ENCODE data around the gene SMAD3. TPM values are rescaled to one million over a fixed set of nuclear protein-coding genes. Genes with fewer than 3 reads are reported as not detected.

Gene SMAD3
- total RNA-seq, 4 donors from 2014 or later, result 25.9 to 69.4 (median 35.2) TPM

DNA sequence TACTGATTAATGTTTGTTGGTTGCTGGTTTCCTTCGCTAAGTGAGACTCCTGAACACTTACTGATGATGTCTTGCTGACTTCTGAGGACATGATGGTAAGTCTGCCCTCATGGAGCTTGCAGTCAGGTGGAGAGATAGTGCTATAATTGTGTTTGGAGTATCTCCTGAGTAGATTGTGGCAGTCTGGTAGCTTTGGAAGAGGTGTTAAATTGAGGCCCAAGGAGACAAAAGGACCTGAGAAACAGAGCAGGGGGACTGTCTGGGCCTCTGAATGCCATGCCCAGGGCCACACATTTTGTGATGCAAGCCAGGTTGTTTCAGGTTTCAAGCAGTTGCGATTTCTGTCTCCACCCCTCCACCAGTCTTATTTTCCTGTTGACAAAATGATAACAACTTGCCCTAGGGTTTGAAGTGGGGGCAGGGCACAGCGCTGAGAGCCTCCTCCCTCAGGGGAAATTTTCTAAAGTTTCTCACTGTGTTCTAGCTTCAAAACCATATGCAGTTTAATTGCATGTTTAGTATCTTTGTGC lies 16.7 kb downstream of the SMAD3 start:
- intact Hi-C loops (cut with DNase I; ENCODE audit: low total_unique reads), result no loop called here
- TF ChIP-seq POLR2A (IDR thresholded peaks at IDR 0.05), result no peak
- TF ChIP-seq, protein P1, sequence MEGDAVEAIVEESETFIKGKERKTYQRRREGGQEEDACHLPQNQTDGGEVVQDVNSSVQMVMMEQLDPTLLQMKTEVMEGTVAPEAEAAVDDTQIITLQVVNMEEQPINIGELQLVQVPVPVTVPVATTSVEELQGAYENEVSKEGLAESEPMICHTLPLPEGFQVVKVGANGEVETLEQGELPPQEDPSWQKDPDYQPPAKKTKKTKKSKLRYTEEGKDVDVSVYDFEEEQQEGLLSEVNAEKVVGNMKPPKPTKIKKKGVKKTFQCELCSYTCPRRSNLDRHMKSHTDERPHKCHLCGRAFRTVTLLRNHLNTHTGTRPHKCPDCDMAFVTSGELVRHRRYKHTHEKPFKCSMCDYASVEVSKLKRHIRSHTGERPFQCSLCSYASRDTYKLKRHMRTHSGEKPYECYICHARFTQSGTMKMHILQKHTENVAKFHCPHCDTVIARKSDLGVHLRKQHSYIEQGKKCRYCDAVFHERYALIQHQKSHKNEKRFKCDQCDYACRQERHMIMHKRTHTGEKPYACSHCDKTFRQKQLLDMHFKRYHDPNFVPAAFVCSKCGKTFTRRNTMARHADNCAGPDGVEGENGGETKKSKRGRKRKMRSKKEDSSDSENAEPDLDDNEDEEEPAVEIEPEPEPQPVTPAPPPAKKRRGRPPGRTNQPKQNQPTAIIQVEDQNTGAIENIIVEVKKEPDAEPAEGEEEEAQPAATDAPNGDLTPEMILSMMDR (IDR thresholded peaks at IDR 0.05), result no peak
- 54 to 67% methylated on average over 3 of the region's 3 CpGs for WGBS, 2 donors
- no peak overlapping the region for H3K4me3 ChIP-seq (ENCODE audit: low read depth, poor library complexity, severe bottlenecking)
- no peak for DNase-seq (ENCODE audit: low spot score in 2 of 2)

DNA sequence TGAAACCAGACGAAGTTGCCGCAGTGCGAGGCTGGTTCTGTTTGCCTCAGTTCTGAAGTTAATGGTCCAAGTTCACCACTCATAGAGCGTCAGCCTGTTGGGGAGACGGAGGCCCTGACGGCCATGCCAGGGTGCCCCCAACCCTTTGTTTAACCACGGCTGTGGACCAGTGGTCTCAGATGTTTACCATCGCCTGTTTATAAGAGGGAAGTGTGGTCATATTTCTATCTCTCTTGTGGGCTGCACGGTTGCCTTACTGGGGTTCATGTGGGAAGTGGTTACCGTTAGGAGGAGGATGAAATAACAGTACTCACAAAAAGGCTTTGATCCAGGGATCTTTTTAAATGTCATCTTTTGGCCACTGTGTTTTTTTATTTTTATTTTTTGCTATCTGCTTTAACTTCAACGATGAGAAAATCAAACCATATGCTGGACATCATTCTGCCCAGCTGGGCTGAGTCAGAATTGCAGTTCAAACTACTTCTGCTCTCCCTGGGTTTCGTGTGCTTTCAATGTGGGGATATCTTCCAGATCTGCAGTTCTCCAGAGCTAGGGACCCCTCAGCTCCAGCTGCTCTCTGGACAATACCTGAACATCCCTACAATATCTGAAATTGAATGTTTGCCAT lies 17.8 kb downstream of the SMAD3 start:
- intact Hi-C loops (cut with DNase I; ENCODE audit: low total_unique reads), result no loop called here
- 69 to 77% methylated on average over 12 of the region's 12 CpGs for WGBS, 2 donors
- TF ChIP-seq, protein P1 (IDR thresholded peaks at IDR 0.05), result no peak
- no peak for TF ChIP-seq POLR2A (IDR thresholded peaks at IDR 0.05)
- no peak overlapping the region for H3K4me3 ChIP-seq (ENCODE audit: low read depth, poor library complexity, severe bottlenecking)
- no peak for DNase-seq (ENCODE audit: low spot score in 2 of 2)

DNA sequence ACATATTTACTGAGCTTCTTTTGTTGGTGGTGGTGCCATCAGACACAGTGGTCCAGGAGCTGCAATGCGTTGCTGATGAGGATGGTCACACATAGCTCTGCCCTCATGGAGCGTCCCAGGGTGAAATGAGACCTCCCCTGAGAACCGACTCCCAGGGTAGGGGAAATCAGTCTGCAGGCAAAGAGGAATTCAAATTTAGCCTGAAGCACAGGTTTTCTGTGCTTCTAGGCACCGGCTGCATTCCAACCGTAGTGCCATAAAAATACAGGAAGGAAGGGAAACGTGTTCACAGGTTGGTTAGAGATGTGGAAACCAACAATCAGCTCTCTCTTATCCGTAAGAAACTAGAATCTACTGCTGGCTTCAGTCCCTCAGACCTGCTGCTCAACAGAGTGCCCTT lies 19.2 kb downstream of the SMAD3 start:
- WGBS, 2 donors, result 65 to 69% methylated on average over 7 of the region's 7 CpGs
- TF ChIP-seq, protein P1 (IDR thresholded peaks at IDR 0.05), result no peak
- no peak for TF ChIP-seq POLR2A (IDR thresholded peaks at IDR 0.05)
- intact Hi-C loops (cut with DNase I; ENCODE audit: low total_unique reads), result no loop called here

DNA sequence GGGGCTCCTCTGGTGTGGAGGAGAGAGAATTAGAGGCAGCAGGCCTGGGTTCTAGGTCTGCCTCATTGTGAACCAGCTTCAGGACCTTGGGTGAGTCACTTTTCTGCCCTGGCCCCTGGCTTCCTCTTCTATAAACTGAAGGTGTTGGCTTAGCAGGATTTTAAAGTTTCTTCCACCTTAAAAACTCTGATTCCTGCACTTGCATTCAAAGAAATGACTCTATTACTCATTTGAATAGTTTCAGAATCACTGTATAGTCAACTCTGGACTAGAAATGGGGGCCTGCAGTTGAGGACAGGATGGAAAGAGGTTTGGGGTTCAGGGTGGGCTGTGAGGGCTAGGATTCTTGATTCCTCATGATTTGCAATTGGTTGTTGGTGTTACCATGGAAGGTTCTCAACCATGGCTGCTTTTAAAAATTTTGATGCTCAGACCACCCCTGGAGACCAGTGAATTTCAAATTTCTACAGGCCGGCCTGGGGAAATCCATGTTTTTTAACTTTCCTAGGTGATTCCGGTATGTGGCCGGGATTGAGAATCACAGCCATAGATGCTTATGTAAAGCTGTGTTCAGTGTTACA lies 19.9 kb downstream of the SMAD3 start:
- TF ChIP-seq, protein P1 (IDR thresholded peaks at IDR 0.05), result no peak
- no peak for TF ChIP-seq POLR2A (IDR thresholded peaks at IDR 0.05)
- intact Hi-C loops (cut with DNase I; ENCODE audit: low total_unique reads), result no loop called here
- DNase-seq (ENCODE audit: low spot score in 2 of 2), result no peak
- no peak overlapping the region for H3K4me3 ChIP-seq (ENCODE audit: low read depth, poor library complexity, severe bottlenecking)
- WGBS, 2 donors, result 92 to 96% methylated on average over 3 of the region's 3 CpGs

More for the DNA sequence above, 19.2 kb downstream of the SMAD3 start:
- no peak overlapping the region for H3K4me3 ChIP-seq (ENCODE audit: low read depth, poor library complexity, severe bottlenecking)
- no peak for DNase-seq (ENCODE audit: low spot score in 2 of 2)

DNA sequence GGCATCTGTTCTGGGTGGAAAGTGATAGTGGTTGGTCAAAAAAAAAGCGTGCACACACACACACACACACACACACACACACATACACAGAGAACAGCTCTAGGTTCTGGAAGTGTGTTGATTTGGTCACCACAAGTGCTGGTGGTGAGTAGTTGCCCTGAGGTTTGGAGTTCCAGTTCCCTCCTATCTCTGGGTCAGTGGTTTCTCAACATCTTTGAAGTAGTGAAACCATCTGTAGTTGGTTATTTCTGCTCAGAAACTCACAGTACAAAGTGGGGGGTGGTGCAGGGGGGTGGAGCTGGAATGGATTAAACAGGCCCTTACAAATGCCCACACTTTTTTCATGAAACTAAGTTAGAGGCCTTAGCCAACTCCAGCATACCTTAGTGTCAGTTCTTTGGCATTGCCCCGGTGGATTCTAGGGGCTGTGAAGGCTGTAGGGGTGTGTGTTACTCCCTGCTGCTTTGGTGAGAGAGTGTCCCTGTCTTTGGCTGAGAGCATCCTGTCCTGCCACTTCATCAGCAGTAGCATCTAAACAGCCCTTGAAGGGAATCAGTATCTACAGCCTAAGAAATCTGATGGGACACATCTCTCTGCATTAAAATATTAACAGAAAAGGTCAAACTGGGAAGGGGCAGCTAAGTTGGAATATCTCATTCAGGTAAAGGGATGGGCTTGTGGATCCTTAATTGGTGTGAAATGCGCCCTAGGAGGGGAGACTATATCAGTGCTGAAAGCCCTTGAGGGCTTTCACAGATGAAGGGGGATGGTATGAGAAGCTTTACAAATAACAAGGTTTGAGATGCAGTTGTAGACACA lies 20.6 kb downstream of the SMAD3 start:
- no peak overlapping the region for H3K4me3 ChIP-seq (ENCODE audit: low read depth, poor library complexity, severe bottlenecking)
- DNase-seq (ENCODE audit: low spot score in 2 of 2), result no peak
- 38 to 58% methylated on average over 3 of the region's 3 CpGs for WGBS, 2 donors
- intact Hi-C loops (cut with DNase I; ENCODE audit: low total_unique reads), result no loop called here
- no peak for TF ChIP-seq POLR2A (IDR thresholded peaks at IDR 0.05)
- TF ChIP-seq, protein P1 (IDR thresholded peaks at IDR 0.05), result no peak
